ENCODE results near the gene TMEM52. TPM values are rescaled to one million over a fixed set of nuclear protein-coding genes. Genes with fewer than 3 reads are reported as not detected.
A peak's percentile ranks its signal among the peaks of the same experiment; 100 is the strongest.

The TMEM52 gene
- total and polyA plus RNA-seq, 2 of the 13 experiments (the other 11 are each of a cell fraction or from before 2014, with no cell fraction given): 13.2 to 18.7 TPM

DNA sequence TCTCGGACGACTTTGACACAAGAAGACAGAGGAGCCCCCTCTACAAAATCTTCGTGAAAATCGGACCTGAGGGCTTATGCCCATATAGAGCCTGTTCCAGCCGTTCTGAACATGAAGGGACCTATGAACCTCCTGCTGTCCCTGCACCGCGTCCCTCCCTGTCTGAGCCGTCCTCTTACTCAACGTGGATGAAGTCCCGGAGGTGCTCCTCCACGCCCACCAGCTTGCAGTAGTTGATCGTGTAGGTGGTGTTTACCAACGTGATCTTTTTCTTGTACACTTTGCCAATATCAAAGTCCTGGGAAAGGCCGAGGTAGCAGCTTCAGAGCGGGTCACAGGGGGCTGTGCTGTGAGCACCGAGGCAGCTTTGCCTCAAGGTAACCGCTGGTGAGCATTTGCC lies 44.5 kb upstream of the TMEM52 start (continued):
- TF ChIP-seq, protein P1, sequence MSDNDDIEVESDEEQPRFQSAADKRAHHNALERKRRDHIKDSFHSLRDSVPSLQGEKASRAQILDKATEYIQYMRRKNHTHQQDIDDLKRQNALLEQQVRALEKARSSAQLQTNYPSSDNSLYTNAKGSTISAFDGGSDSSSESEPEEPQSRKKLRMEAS (IDR thresholded peaks at IDR 0.05): 0 out of 2 replicates have a peak, but pooled peaks have one; percentile 17
- TF ChIP-seq, protein P2, sequence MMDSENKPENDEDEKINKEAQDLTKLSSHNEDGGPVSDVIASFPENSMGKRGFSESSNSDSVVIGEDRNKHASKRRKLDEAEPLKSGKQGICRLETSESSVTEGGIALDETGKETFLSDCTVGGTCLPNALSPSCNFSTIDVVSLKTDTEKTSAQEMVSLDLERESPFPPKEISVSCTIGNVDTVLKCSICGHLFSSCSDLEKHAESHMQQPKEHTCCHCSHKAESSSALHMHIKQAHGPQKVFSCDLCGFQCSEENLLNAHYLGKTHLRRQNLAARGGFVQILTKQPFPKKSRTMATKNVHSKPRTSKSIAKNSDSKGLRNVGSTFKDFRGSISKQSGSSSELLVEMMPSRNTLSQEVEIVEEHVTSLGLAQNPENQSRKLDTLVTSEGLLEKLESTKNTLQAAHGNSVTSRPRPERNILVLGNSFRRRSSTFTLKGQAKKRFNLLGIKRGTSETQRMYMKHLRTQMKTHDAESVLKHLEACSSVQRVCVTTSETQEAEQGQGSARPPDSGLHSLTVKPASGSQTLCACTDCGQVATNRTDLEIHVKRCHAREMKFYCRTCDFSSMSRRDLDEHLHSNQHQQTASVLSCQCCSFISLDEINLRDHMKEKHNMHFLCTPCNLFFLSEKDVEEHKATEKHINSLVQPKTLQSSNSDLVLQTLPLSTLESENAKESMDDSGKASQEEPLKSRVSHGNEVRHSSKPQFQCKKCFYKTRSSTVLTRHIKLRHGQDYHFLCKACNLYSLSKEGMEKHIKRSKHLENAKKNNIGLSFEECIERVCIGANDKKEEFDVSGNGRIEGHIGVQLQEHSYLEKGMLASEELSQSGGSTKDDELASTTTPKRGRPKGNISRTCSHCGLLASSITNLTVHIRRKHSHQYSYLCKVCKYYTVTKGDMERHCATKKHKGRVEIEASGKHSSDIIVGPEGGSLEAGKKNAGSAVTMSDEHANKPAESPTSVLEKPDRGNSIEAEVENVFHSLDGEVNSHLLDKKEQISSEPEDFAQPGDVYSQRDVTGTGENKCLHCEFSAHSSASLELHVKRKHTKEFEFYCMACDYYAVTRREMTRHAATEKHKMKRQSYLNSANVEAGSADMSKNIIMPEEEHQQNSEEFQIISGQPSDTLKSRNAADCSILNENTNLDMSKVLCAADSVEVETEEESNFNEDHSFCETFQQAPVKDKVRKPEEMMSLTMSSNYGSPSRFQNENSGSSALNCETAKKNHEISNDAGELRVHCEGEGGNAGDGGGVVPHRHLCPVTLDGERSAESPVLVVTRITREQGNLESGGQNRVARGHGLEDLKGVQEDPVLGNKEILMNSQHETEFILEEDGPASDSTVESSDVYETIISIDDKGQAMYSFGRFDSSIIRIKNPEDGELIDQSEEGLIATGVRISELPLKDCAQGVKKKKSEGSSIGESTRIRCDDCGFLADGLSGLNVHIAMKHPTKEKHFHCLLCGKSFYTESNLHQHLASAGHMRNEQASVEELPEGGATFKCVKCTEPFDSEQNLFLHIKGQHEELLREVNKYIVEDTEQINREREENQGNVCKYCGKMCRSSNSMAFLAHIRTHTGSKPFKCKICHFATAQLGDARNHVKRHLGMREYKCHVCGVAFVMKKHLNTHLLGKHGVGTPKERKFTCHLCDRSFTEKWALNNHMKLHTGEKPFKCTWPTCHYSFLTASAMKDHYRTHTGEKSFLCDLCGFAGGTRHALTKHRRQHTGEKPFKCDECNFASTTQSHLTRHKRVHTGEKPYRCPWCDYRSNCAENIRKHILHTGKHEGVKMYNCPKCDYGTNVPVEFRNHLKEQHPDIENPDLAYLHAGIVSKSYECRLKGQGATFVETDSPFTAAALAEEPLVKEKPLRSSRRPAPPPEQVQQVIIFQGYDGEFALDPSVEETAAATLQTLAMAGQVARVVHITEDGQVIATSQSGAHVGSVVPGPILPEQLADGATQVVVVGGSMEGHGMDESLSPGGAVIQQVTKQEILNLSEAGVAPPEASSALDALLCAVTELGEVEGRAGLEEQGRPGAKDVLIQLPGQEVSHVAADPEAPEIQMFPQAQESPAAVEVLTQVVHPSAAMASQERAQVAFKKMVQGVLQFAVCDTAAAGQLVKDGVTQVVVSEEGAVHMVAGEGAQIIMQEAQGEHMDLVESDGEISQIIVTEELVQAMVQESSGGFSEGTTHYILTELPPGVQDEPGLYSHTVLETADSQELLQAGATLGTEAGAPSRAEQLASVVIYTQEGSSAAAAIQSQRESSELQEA (CRISPR knock-in tag; IDR thresholded peaks at IDR 0.05; ENCODE audit: not compliant biosample characterization): no peak
- TF ChIP-seq XRCC5 (optimal IDR thresholded peaks at IDR 0.05; ENCODE audit: low read length) (no peak), MED13 (CRISPR knock-in tag; IDR thresholded peaks at IDR 0.05) (no peak), ZNF205 (CRISPR knock-in tag; IDR thresholded peaks at IDR 0.05) (no peak), ZNF567 (CRISPR knock-in tag; IDR thresholded peaks at IDR 0.05; ENCODE audit: borderline replicate concordance) (no peak), FOXA3 (CRISPR knock-in tag; IDR thresholded peaks at IDR 0.05) (peak; percentile 38; the same call in 1 of the 2 replicates), ZNF629 (CRISPR knock-in tag; conservative IDR thresholded peaks at IDR 0.05) (no peak), SAP130 (CRISPR knock-in tag; IDR thresholded peaks at IDR 0.05; ENCODE audit: low read depth) (peak; percentile 61; the same call in 1 of the 2 replicates), FOXK2 (IDR thresholded peaks at IDR 0.05) (no peak), AGO2 (optimal IDR thresholded peaks at IDR 0.05; ENCODE audit: low read depth, low read length) (no peak), ATF1 (CRISPR knock-in tag; IDR thresholded peaks at IDR 0.05) (no peak)
- TF ChIP-seq, protein P3, sequence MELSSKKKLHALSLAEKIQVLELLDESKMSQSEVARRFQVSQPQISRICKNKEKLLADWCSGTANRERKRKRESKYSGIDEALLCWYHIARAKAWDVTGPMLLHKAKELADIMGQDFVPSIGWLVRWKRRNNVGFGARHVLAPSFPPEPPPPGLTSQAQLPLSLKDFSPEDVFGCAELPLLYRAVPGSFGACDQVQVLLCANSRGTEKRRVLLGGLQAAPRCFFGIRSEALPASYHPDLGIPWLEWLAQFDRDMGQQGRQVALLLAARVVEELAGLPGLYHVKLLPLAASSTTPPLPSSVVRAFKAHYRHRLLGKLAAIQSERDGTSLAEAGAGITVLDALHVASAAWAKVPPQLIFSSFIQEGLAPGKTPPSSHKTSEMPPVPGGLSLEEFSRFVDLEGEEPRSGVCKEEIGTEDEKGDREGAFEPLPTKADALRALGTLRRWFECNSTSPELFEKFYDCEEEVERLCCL (CRISPR knock-in tag; IDR thresholded peaks at IDR 0.05; ENCODE audit: borderline replicate concordance): no peak
- TF ChIP-seq, protein P4, sequence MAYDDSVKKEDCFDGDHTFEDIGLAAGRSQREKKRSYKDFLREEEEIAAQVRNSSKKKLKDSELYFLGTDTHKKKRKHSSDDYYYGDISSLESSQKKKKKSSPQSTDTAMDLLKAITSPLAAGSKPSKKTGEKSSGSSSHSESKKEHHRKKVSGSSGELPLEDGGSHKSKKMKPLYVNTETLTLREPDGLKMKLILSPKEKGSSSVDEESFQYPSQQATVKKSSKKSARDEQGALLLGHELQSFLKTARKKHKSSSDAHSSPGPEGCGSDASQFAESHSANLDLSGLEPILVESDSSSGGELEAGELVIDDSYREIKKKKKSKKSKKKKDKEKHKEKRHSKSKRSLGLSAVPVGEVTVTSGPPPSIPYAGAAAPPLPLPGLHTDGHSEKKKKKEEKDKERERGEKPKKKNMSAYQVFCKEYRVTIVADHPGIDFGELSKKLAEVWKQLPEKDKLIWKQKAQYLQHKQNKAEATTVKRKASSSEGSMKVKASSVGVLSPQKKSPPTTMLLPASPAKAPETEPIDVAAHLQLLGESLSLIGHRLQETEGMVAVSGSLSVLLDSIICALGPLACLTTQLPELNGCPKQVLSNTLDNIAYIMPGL (CRISPR knock-in tag; IDR thresholded peaks at IDR 0.05; ENCODE audit: borderline replicate concordance in 1 of 2, low read depth in 1 of 2): no peak
- TF ChIP-seq, protein P5, sequence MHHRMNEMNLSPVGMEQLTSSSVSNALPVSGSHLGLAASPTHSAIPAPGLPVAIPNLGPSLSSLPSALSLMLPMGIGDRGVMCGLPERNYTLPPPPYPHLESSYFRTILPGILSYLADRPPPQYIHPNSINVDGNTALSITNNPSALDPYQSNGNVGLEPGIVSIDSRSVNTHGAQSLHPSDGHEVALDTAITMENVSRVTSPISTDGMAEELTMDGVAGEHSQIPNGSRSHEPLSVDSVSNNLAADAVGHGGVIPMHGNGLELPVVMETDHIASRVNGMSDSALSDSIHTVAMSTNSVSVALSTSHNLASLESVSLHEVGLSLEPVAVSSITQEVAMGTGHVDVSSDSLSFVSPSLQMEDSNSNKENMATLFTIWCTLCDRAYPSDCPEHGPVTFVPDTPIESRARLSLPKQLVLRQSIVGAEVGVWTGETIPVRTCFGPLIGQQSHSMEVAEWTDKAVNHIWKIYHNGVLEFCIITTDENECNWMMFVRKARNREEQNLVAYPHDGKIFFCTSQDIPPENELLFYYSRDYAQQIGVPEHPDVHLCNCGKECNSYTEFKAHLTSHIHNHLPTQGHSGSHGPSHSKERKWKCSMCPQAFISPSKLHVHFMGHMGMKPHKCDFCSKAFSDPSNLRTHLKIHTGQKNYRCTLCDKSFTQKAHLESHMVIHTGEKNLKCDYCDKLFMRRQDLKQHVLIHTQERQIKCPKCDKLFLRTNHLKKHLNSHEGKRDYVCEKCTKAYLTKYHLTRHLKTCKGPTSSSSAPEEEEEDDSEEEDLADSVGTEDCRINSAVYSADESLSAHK (CRISPR knock-in tag; IDR thresholded peaks at IDR 0.05; ENCODE audit: borderline replicate concordance): no peak
- TF ChIP-seq, protein P6, sequence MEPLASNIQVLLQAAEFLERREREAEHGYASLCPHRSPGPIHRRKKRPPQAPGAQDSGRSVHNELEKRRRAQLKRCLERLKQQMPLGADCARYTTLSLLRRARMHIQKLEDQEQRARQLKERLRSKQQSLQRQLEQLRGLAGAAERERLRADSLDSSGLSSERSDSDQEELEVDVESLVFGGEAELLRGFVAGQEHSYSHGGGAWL (CRISPR knock-in tag; IDR thresholded peaks at IDR 0.05): no peak
